ENCODE results near the gene AP3D1.
"Not testable (repeated sequence)": the region's sequence is repeated elsewhere in the genome, so short reads cannot be mapped to it uniquely, and the experiment has no call there.

AP3D1 gene

DNA sequence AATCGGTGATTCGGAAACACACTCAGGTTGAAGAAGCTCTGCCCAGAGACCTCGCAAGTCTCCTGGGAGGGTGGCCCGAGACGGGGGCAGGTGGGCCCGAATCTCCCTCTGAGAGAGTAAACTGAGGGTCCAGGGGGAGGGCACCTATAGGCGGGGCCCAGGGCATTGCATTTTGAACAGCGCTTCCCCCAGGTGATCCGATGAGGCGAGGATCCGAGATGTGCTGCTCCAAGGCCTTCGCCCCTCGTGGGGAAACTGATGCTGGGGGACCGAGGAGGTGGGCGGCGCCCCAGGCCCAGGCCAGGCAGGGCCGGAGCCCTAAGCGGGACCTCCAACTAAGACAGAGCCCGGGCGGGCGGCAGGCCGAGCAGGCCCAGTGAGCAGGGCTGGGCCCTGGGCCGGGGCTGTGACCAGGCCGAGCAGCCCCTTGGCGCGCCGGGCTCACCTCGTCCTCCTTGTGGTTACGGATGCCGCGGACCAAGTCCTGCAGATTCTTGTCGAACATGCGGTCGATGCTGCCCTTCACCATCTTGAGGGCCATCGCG is 500 bp downstream of the AP3D1 start:
- no peak for DNase-seq (ENCODE audit: low spot score)

DNA sequence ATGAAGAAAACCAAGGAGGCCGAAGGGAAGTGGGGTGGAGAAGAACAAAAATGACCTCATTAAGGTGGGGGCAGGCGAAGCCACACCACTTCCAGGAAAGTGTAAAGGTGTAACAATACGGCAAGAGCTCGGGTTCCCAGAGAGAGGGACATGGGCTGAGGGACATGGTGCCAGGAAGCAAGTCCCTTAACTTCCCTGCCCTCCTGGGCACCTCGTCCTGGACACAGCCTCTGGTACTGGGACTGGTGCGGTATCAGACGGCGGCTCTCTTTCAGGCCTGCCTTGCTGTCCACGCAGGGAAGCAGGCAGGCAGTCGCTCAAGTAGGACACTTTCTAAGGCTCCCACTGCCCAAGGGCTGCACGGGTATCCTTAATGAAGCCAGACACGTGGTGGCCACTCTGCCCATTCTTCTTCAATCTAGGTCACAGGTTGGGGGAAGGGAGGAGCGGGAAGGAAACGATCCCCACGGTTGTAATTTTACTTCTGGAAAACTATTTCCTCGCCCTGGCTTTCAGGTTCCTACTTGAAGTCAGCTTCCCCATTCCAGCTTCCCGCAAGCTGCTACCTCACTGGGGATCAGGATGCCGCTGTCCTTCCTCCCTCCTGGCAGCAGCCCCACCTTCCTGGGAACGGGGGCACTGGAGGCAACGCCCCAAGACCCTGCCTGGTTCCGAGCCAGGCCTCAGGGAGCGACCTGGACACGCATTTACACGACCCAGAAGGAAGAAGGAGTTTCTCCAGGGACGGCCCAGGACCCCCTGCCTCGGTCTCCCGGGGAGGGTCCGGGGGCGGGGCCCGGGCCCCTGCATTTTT is 1.2 kb downstream of the AP3D1 start:
- DNase-seq (ENCODE audit: low spot score): no peak

DNA sequence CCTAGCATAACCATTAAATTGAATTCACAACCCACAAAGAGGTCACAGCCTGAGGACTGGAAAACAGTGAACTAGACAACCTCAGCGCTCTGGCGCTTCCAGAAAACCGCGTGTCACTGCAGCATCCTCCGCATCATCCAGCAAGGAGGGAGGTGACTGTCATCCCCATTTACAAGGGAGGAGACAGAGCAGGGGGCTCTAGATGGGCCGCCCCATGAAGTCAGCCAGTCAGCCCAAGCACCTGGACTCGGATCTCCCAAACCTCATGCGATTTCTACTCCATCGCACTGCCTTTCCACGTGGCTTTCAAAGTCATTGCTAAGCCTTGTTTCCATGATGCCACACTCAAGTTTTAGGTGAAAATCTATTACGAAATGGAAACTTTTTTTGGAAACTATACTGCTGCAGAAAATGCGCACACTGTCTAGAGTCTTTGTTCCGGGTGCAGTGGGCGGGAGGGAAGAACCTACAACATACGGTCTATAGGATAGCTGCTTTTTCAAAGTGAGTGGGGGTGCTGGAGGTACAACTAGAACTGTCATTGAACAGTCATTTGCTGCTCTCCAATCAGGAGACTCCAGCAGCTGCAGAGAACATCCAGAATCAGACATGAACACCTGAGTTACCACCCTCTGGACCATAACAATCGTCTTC is 2.8 kb downstream of the AP3D1 start:
- DNase-seq (ENCODE audit: low spot score): no peak

DNA sequence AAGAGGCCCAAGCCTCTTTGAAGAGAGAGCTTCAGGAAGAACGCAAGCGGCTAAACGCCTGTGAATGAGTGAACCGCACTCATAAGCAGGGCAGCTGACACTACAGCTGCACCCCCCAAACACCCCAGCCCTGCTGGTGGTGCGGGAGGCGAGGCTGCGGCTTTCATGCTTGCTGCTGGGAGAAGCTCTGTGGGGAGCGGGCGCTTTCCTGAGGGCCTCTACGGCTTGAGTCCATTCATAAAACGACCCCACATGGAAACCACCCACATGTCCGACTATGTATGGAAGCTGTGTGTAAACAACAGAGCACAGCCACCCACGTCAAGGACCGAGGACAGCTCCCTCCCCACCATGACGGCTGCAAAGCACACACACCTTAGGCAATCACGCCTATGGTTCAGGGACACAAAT is 5.5 kb downstream of the AP3D1 start:
- DNase-seq (ENCODE audit: low spot score): no peak

DNA sequence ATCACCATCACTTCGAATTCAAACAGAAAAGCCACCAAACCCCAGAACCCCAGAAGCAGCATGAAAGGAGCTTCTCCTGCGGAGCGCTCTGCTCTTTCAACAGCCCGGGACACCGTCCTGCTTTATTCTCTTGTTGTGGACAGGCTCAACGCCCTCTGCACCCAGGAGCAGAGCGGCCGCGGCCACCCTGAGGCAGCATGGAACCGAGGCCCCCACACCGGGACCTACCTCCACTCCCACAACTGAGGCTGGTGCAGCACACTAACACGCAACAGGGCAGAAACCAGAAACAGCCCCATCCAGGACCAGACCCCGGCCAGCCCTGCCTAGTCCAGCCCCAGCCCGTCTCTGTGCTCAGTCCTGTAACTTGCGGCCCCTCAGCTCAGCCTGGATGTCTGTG is 7.2 kb downstream of the AP3D1 start:
- DNase-seq (ENCODE audit: low spot score): no peak

DNA sequence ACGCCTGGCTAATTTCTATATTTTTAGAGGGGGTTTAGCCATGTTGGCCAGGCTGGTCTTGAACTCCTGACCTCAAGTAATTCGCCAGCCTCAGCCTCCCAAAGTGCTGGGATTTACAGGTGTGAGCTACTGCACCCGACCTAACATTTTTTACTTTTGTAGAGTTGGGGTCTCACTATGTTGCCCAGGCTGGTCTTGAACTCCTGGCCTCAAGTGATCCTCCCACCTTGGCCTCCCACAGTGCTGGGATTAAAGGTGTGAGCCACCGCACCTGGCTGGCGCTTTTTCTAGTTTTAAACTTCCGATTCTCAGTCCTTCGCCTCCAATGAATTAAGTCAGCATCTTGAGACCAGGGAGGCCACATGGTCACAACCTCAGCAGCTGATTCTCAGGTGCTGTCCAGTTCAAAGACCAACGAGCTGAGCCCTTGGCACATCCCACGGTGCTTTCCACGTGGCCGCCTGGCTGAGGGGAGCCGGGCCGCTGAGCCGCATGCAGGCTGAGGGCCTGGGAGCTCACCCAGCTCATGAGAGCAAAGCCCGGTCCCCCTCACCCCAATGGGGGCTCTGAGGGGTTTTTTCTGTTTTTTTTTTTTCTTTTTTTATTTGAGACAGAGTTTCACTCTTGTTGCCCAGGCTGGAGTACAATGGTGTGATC is 9.1 kb downstream of the AP3D1 start:
- DNase-seq (ENCODE audit: low spot score): no peak

DNA sequence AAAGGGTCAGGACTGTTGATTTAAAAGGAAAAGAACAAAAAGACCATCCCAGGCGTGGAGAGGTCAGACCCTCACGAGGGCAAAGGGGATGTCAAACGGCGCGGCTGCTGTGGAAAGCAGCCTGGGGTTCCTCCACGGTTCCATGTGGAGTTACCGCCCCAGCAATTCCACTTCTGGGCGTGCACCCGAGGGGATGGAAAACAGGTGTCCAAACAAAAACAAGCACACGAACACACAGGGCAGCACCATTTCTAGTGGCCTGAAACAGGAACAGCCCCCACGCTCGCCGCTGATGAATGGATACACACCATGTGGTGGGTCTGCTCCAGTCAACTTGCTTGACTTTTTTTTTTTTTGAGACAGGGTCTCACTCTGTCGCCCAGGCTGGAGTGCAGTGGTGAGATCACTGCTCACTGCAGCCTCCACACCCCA is 11.2 kb downstream of the AP3D1 start:
- no peak for DNase-seq (ENCODE audit: low spot score)

DNA sequence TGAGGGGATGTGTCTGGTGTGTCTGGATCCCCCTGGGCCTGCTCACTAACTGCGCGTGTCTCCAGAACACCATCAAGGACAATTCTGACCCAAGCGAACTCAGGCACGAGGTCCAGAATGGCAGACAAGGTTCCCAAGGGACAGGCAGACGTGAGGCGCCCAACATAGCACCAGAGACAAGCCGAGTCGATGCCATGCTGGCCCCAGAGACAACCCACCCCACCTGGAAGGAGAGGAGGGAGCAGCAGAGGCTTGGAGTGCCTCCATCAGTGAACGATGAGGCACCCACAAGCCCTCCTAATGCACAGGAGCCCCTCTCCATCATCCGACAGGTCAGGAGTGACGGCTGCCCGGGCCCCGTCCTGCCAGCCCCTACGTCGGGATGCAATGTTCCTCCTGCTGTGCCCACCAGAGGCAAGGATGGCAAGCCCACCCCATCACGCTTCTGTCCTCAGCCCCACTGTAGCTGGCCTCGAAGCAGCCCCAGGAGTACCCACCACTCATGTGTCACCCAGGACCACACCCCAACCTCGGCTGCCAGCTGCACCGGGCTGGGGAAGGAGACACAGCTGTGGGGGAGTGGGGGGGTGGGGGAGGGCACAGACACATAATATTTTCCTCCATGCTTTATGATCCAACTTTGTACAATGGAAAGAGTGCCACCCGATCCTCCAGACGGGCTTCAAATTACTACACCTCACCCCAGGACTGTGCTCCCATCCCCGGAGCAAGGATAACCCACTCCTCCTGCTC is 11.8 kb downstream of the AP3D1 start:
- DNase-seq (ENCODE audit: low spot score): no peak

DNA sequence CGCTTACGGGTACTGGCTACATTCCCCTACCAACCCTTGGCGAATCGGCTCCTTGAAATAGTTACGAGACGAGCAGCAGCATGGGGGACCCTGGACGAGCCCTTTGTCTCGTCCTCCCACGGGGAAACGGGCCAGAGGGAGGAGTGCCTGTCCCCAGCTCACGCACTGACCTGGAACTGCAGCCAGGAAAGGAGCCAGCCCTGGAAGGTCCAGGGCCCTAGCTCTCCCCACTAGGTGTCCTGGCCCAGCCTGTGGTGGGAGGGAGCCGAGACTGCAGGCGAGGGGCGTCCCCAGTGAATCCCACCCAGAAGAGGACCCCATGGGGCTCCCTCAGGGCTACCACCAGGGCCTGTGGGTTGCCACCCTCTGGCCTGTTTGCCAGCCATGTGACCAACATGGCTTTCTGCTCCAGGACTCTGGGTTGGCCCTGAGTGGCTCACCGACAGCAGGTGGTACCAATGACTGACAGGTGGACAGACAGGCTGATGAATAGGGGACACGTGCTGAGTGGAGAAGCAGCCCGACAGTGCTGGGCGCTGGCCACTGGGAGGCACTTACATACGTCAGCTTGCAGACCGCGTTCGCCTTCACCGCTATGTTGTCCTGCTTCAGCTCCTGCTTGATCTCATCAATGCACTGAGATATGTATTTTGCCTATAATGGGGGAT is 13.2 kb downstream of the AP3D1 start:
- no peak for DNase-seq (ENCODE audit: low spot score)

DNA sequence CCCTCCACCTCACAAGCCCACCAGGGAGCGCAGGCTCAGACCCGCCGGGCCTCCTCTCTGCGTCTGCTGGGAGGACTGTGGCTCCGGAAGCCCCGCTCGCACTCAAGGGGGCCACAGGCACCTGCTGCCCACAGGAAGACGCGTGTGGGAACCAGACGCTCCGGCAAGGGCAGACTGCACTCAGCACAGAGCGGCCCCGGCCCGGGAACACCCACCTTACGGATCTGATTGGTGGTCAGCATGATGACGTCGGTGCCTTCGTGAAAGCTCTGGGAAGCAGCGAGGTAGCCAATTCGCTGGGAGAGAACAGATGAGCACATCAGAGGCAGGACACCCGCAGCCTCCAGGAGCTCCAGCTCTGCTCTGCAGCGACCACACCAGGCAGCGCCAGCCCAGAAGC is 14.6 kb downstream of the AP3D1 start:
- DNase-seq (ENCODE audit: low spot score): no peak

DNA sequence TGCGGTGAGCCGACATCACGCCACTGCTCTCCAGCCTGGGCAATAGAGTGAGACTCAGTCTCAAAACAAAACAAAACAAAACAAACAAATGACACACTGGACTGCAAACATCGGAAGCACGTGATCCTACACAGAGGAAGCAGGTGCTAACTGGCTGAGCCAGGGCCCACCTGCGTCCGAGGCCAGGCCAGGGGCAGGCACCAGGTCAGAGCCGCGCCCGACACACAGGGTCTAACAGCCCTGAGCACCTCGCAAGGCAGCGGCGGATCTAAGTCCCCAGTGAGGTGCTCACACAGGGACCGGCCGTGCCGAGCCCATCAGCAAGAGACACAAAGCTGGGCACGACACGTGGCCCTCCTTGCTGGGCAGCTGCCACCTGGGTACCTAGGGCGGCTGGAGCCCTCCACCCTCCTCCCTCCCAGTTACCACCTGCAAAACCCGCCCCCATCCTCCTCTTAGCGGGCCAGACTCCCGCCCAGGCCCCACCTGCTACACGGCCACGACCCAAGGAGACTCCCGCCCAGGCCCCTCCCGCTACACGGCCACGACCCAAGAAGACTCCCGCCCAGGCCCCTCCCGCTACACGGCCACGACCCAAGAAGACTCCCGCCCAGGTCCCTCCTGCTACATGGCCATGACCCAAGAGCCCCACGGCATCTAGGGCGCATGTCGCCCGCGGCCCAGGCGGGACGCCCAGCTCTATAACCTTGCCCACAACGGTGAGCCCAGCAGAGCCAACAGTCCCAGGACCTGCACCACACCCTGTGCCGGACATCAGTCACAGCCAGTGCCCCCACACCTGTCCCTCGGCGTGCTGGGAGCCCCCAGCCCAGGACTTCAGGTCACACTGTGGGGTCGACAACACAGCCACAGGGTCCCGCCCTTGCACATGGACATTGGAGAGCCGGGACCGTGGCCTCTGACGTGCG is 15.6 kb downstream of the AP3D1 start:
- no peak for DNase-seq (ENCODE audit: low spot score)

DNA sequence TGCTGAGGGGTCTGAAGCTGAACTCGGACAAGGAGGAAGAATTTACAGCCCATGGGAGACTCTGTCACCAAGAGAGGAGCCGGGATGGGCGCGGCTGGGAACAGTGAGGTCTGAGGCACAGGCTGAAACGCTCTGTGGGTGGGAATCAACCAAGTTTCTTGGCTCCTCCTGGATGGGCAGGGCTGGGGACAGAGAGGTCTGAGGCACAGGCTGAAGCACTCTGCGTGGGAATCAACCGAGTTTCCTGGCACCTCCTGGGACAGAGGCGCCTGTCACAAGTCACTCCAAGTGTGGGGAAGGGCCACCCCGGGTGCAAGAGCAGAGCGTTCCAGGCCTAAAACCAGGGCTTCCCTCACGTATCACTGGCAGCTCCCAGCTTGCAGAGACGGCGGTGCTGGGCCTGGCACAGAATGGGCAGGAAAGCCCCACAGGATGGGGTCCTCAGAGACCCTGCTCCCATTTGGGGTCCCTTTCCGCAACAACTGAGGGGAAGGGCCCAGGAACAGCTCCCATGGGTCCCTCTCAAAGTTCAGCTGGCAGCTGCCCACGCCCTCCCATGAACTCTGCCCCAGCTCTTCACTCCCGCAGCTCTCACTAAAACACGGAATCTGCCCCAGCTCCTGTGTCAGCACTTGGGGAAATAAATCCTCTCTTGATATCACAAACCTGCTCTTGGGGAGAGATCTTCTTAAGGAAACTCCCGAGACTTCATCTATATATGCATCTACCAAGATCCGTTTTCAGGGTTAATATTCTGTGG is 18.5 kb downstream of the AP3D1 start:
- no peak for DNase-seq (ENCODE audit: low spot score)

DNA sequence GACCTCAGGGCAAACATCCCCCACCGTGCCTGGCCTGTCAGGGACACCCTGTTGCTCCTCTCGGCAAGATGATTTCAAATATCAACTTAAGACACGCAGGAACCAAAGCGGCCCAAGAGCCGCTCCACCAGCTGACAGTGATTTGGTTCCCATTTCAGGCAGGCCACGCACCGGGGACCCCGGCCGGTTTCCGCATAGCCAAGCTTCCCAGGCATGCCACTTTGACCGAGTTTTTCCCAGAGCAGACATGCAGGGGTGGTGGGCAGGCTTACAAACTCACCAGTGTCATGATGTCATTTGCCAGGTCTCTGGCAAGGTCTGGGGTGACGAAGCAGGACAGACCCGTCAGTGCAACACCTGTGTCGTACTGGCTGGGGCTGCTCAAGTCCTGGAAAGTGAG is 19.2 kb downstream of the AP3D1 start:
- no peak for DNase-seq (ENCODE audit: low spot score)

DNA sequence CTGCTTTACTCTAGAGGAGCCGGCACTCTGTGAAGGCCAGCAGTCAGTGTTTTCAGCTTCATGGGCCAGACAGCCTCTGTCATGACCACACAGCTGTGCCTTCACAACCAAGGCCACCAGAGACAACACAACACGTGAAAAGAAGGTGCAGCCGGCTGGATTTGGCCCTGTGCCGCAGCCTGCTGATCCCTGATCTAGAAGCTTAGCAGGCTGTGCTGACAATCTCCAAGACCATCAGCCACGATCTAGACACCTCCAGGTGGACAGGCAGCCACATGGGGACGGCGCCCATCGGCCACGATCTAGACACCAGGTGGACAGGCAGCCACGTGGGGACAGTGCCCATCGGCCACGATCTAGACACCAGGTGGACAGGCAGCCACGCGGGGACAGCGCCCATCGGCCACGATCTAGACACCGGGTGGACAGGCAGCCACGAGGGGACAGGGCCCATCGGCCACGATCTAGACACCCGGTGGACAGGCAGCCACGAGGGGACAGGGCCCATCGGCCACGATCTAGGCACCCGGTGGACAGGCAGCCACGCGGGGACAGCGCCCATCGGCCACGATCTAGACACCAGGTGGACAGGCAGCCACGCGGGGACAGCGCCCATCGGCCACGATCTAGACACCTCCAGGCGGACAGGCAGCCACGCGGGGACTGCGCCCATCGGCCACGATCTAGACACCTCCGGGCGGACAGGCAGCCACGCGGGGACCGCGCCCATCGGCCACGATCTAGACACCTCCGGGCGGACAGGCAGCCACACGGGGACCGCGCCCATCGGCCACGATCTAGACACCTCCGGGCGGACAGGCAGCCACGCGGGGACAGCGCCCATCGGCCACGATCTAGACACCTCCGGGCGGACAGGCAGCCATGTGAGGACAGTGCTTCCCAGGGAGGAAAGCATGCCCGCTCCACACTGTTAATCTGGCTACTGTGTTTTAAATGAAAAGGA is 20.1 kb downstream of the AP3D1 start:
- DNase-seq (ENCODE audit: low spot score): not testable (repeated sequence)

DNA sequence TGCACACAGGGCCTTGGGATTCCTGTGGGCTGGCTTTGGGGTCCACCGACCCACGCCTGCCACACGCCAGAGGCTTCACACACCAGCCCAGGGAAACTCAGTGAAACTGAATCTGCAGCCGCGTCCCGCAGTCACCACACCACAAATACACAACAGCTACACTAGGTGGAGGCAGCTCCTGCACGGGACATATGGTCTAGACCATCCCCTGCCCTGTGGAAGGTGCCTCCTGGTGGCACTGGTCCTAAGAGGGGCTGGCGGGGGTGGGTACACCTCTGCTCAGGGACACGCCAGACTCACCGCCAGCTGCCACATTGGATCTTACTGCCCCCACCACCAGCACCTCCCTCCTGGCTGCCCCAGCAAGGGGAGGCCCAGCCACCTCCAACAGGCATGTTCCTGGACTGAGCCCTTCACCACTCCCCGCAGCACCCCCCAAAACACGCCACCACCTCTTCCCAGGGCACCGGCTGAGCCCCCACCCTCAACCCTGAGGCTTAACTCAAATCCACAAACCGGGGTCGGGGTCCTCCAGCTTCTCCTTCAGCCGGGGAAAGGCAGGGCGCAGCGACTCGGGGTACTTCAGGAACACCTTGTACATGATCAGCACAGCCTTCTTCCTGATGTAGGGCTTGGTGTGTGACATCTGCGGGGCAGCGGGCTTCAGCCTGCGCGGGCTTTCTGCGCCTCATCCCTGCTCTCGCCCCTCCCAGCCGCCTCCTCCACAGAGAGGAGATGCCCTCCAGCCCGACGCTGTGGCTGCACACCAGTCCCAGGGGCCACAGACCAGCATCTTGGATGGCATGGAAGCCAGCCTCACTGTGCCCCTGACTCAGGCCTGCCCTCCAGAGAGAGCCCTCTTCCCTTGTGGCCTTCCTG is 21.2 kb downstream of the AP3D1 start:
- no peak for DNase-seq (ENCODE audit: low spot score)

DNA sequence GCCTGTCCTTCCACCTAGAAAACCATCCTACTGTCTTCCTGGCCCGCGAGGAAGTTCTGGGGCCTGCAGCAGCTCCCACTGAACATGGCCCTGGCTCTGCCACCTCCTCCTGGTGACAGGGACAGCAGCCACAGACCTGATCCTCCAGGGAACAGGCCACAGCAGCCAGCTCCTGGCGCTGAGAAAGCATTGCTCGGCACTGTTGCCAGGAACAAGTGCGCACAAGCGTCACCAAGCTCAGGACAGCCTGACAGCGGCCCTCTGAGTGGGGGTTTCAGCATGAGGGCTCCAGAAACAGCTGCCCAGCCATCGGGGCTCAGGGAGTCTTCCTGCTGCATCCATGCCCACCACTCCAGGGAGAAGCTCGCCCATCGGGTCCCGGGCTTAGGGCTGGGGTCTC is 21.9 kb downstream of the AP3D1 start:
- DNase-seq (ENCODE audit: low spot score): no peak

DNA sequence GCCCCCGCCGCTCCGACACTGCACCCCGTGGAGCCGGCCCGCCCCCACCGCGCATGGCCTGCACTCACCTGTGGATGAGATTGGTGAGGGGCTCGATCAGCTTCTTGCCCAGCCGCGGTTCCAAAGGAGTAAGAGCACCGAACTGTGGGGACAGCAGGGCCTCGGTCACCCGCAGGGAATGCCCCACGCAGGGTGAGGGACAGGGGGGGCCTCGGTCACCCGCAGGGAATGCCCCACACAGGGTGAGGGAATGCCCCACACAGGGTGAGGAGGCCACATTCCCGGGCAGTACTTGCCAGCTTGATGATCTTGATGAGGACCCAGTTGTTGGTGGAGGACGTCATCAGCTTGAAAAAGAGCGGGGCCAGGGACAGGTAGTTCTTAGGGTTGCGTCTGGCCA is 22.3 kb downstream of the AP3D1 start:
- DNase-seq (ENCODE audit: low spot score): no peak
